ENCODE results near the gene GPRC5B.

The GPRC5B gene

DNA sequence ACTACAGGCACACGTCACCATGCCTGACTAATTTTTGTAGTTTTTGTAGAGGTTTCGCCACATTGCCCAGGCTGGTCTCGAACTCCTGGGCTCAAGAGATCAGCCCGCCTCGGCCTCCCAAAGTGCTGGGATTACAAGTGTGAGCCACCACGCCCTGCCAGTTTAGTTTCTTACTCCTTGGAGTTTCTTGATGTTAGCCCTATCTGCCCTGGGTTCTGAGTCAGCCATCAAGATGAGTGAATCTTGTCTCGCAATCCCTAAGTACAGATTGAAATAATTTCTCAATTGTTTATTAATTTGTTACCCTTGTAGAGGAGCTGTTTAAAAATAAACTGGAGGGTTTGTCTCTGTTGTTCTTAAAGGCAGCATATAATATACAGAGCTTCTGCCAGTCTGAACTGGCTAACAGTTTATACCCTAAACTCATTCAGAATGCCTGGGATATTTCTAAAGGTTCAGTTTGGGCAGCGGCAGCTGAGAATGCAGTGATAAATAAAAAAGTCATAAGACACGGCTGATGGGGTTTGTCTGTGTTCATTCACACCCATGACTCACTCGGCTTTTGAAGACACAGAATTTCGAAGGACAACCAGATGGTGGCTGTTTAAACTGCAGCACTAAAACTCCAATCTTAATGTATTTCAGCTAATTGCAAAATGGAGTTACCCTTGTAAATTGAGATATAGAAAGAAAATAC, 39.6 kb downstream of the GPRC5B start:
- Histone ChIP-seq H3K36me3 (ENCODE audit: control insufficient read depth, insufficient read depth, low read length) (no peaks in the 10 kb centered on the region), H3K27me3 (replicated peaks; ENCODE audit: control insufficient read depth, insufficient read depth, low read length) (no peaks in the 10 kb centered on the region), H3K4me3 (replicated peaks; ENCODE audit: low read depth, low read length) (no peak overlapping the region)
- no peak for DNase-seq (ENCODE audit: extremely low read depth, insufficient read length)
- TF ChIP-seq, protein P1, sequence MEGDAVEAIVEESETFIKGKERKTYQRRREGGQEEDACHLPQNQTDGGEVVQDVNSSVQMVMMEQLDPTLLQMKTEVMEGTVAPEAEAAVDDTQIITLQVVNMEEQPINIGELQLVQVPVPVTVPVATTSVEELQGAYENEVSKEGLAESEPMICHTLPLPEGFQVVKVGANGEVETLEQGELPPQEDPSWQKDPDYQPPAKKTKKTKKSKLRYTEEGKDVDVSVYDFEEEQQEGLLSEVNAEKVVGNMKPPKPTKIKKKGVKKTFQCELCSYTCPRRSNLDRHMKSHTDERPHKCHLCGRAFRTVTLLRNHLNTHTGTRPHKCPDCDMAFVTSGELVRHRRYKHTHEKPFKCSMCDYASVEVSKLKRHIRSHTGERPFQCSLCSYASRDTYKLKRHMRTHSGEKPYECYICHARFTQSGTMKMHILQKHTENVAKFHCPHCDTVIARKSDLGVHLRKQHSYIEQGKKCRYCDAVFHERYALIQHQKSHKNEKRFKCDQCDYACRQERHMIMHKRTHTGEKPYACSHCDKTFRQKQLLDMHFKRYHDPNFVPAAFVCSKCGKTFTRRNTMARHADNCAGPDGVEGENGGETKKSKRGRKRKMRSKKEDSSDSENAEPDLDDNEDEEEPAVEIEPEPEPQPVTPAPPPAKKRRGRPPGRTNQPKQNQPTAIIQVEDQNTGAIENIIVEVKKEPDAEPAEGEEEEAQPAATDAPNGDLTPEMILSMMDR (IDR thresholded peaks at IDR 0.05; ENCODE audit: insufficient read depth, low read length, poor library complexity, severe bottlenecking): no peak

- TF ChIP-seq, protein P1 (IDR thresholded peaks at IDR 0.05; ENCODE audit: insufficient read depth, low read length, poor library complexity, severe bottlenecking): no peak
- no peak overlapping the region for H3K4me3 ChIP-seq (replicated peaks; ENCODE audit: low read depth, low read length)
- H3K36me3 ChIP-seq (ENCODE audit: control insufficient read depth, insufficient read depth, low read length): no peaks in the 10 kb centered on the region
- DNase-seq (ENCODE audit: extremely low read depth, insufficient read length): no peak
- no peaks in the 10 kb centered on the region for H3K27me3 ChIP-seq (replicated peaks; ENCODE audit: control insufficient read depth, insufficient read depth, low read length)
Observed at GRCh38 chr16:19843371-19843770, 41.3 kb downstream of the GPRC5B start.

GRCh38 chr16:19842426-19843157, 42.1 kb downstream of the GPRC5B start:
- TF ChIP-seq, protein P1 (IDR thresholded peaks at IDR 0.05; ENCODE audit: insufficient read depth, low read length, poor library complexity, severe bottlenecking): no peak
- Histone ChIP-seq H3K4me3 (replicated peaks; ENCODE audit: low read depth, low read length) (no peak overlapping the region), H3K36me3 (ENCODE audit: control insufficient read depth, insufficient read depth, low read length) (no peaks in the 10 kb centered on the region), H3K27me3 (replicated peaks; ENCODE audit: control insufficient read depth, insufficient read depth, low read length) (no peaks in the 10 kb centered on the region)
- no peak for DNase-seq (ENCODE audit: extremely low read depth, insufficient read length)

DNA sequence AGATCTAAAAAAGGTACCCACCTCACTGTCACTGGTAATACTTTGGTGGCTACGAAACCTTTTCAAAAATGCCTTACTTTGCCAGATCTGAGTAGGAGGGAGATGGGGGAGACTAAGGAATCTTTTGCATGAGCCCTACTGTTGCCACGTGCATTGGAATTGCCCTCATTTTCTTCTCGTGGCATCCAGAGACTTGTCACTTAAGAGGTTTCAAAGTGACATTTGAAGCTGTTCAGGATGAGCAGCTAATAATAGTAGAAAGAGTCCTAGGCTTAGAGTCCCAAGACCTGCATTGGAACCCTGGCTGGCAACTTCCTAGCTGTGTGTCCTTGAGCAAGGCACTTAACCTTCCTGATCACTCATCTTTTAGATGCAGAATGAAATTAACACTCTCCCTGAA, 43.5 kb downstream of the GPRC5B start:
- no peak overlapping the region for H3K4me3 ChIP-seq (replicated peaks; ENCODE audit: low read depth, low read length)
- no peaks in the 10 kb centered on the region for H3K27me3 ChIP-seq (replicated peaks; ENCODE audit: control insufficient read depth, insufficient read depth, low read length)
- TF ChIP-seq, protein P1 (IDR thresholded peaks at IDR 0.05; ENCODE audit: insufficient read depth, low read length, poor library complexity, severe bottlenecking): no peak
- DNase-seq (ENCODE audit: extremely low read depth, insufficient read length): no peak
- H3K36me3 ChIP-seq (ENCODE audit: control insufficient read depth, insufficient read depth, low read length): no peaks in the 10 kb centered on the region

DNA sequence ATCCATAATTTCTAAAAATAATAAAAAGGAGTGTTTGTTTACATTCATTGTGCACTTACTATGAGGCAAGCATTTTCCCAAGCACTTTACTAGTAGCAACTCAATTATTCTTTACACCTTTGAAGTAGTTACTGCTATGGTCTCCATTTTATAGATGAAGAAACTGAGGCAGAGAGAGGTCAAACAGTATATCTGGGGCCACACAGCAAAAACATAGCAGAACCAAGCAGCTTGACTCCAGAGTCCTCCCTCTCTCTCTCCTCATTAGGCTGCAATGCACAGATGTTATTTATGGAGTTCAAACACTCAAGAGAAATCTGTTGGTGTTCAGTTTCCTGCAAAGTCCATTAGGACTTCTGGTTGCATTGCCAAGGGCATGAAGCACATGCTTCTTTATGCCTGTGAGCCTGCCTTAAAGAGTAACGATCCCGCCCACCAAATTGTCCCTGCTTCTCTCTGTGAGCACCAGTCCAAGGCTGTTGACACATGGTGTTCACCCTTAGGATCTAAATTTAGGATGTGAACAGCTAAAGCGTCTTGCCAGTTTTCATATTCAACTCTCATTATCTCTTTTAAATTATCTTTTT, 44.0 kb downstream of the GPRC5B start:
- no peak overlapping the region for H3K4me3 ChIP-seq (replicated peaks; ENCODE audit: low read depth, low read length)
- no peak for DNase-seq (ENCODE audit: extremely low read depth, insufficient read length)
- TF ChIP-seq, protein P1 (IDR thresholded peaks at IDR 0.05; ENCODE audit: insufficient read depth, low read length, poor library complexity, severe bottlenecking): no peak
- no peaks in the 10 kb centered on the region for H3K36me3 ChIP-seq (ENCODE audit: control insufficient read depth, insufficient read depth, low read length)
- H3K27me3 ChIP-seq (replicated peaks; ENCODE audit: control insufficient read depth, insufficient read depth, low read length): no peaks in the 10 kb centered on the region

All from GM06990 (cell line).